Heart left ventricle (tissue), 13 donors: ENCODE data around the gene TENM3.
"Not testable (repeated sequence)": the region's sequence is repeated elsewhere in the genome, so short reads cannot be mapped to it uniquely, and the experiment has no call there.

Source experiments
- POLR2A ChIP-seq, 2 donors: fragments of 450-650 bp; IDR thresholded peaks; one replicate each; pipeline ENCODE4 v1.6.1; 2017; ENCODE audit warnings: antibody characterized with exemption in 2 of 2, mild to moderate bottlenecking in 2 of 2, moderate library complexity in 2 of 2
- TF ChIP-seq, protein P1 (sequence below), 12 donors: fragments of 200-600 bp; sonication (generic) in 4 of 12; IDR thresholded peaks; one replicate each; pipeline versions ENCODE4 v1.5.0 to v1.8.0; 2018 to 2022; ENCODE audit warnings: antibody characterized with exemption in 12 of 12, mild to moderate bottlenecking in 5 of 12
- donor health status: ischemic (EF 13 %, LVEDD 7.1; RV severe dilation, severe dysfunction).
- donor health status: DM: no; HTN: yes; CAD: no.
- donor health status: DM: no; HTN: no; CAD: no.
- donor health status: ischemic (EF 25% LVEDD 6.9; RV normal size, moderate dysfunction).
- donor health status: ischemic (EF 25% LVEDD 5.7; RV mildly dilated, moderate dysfunction).
- donor health status: ischemic (EF 35%, LVEDD 5.7; RV mildly dilated, moderate dysfunction).
- donor health status: nonischemic (EF 11% LVEDD 7.7; RV severe dilation, severe dysfunction).
- donor health status: DM: yes; HTN: yes; CAD: no.
- donor health status: PGD.
- donor health status: ischemic (EF 29% LVEDD 5.4; RV normal size, mild dysfunction).
- donor health status: nonischemic (EF 23%, LVEDD 6.1; RV moderate dilation, normal function).

DNA sequence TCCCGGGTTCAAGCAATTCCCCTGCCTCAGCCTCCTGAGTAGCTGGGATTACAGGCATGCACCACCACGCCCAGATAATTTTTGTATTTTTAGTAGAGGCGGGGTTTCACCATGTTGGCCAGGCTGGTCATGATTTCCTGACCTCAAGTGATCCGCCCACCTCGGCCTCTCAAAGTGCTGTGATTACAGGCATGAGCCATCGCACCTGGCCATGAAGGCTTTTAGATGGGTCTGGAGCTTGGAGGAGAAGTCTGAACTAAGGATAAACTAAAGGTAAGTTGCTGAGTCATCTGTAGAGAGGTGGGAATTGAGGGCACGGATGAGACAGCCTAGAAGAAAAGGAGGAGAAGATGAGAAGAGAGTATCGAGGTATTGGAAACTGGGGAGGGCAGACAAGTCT is at the start of gene TENM3:
- TF ChIP-seq, protein P1, sequence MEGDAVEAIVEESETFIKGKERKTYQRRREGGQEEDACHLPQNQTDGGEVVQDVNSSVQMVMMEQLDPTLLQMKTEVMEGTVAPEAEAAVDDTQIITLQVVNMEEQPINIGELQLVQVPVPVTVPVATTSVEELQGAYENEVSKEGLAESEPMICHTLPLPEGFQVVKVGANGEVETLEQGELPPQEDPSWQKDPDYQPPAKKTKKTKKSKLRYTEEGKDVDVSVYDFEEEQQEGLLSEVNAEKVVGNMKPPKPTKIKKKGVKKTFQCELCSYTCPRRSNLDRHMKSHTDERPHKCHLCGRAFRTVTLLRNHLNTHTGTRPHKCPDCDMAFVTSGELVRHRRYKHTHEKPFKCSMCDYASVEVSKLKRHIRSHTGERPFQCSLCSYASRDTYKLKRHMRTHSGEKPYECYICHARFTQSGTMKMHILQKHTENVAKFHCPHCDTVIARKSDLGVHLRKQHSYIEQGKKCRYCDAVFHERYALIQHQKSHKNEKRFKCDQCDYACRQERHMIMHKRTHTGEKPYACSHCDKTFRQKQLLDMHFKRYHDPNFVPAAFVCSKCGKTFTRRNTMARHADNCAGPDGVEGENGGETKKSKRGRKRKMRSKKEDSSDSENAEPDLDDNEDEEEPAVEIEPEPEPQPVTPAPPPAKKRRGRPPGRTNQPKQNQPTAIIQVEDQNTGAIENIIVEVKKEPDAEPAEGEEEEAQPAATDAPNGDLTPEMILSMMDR (IDR thresholded peaks at IDR 0.05) = not testable (repeated sequence)
- TF ChIP-seq POLR2A (IDR thresholded peaks at IDR 0.05) = not testable (repeated sequence)
